A673 (cell line): Measurements from ENCODE around the gene AFAP1. TPM values are rescaled to one million over a fixed set of nuclear protein-coding genes. Genes with fewer than 3 reads are reported as not detected.

Experiments used
- BruUV-seq: library from RNA; stranded (reverse); fragments of 400-500 nt; replicated peaks from 2 replicates; lab custom pipeline; 2021; lab: Mats Ljungman, UMichigan
- CTCF ChIA-PET: fragments of 300-600 bp; sonication (Branson Sonifier 250); formaldehyde crosslinking; loops from one replicate; lab custom pipeline; 2022; ENCODE audit warnings: antibody characterized with exemption; lab: Charles Lee
- POLR2A ChIA-PET: fragments of 300-600 bp; sonication (Branson Sonifier 250); formaldehyde crosslinking; loops from one replicate; lab custom pipeline; 2022; ENCODE audit warnings: antibody characterized with exemption; ENCODE audit not compliant: low non-redundant PET; lab: Charles Lee
- DNase-seq: peaks from one replicate; pipeline ENCODE4 v3.0.0-alpha.2; 2015; ENCODE audit warnings: low spot score
- H3K27ac ChIP-seq: fragments of 200-600 bp; sonication (generic); 2 replicates; pipeline ENCODE4 v1.5.1; 2016; ENCODE audit warnings: mixed run types, low read depth, mild to moderate bottlenecking, mixed read lengths, antibody characterized with exemption, low read length; ENCODE audit not compliant: poor library complexity, severe bottlenecking
- H3K27me3 ChIP-seq: fragments of 200-600 bp; sonication (generic); replicated peaks from 2 replicates; pipeline ENCODE4 v1.6.1; 2017; ENCODE audit warnings: mixed run types, low read depth, mild to moderate bottlenecking, mixed read lengths, antibody characterized with exemption, low read length; ENCODE audit not compliant: insufficient read depth, poor library complexity
- H3K36me3 ChIP-seq: fragments of 200-600 bp; sonication (generic); 2 replicates; pipeline ENCODE4 v1.6.1; 2016; ENCODE audit warnings: mixed run types, mild to moderate bottlenecking, mixed read lengths, antibody characterized with exemption, low read length; ENCODE audit not compliant: insufficient read depth, poor library complexity, severe bottlenecking
- H3K4me1 ChIP-seq: fragments of 200-600 bp; sonication (generic); 2 replicates; pipeline ENCODE4 v1.6.1; 2017; ENCODE audit warnings: mixed run types, mild to moderate bottlenecking, mixed read lengths, antibody characterized with exemption, low read length; ENCODE audit not compliant: insufficient read depth, poor library complexity, severe bottlenecking
- H3K4me3 ChIP-seq: fragments of 200-600 bp; sonication (generic); 2 replicates; pipeline ENCODE4 v1.5.1; 2016; ENCODE audit warnings: low read depth, mixed run types, mild to moderate bottlenecking, mixed read lengths, low read length; ENCODE audit not compliant: poor library complexity, severe bottlenecking
- H3K9me3 ChIP-seq: fragments of 200-600 bp; sonication (generic); 2 replicates; pipeline ENCODE4 v1.6.1; 2016; ENCODE audit warnings: mixed run types, low read depth, mild to moderate bottlenecking, mixed read lengths, antibody characterized with exemption, low read length; ENCODE audit not compliant: poor library complexity, severe bottlenecking
- EZH2 ChIP-seq: fragments of 200-600 bp; sonication (generic); IDR thresholded peaks from 2 replicates; pipeline ENCODE4 v1.6.1; 2017; ENCODE audit warnings: borderline replicate concordance, low read depth, mild to moderate bottlenecking, mixed read lengths, antibody characterized with exemption, low read length; ENCODE audit not compliant: poor library complexity, severe bottlenecking
- intact Hi-C: fragments of 100-400 bp; cut with micrococcal nuclease; formaldehyde crosslinking; loops from one replicate; pipeline ENCODE4 v1.10.0; 2022; ENCODE audit not compliant: unreplicated experiment
- total RNA-seq: library from RNA; stranded (reverse); gene quantifications from 2 replicates; pipeline ENCODE4 v1.2.3, GENCODE V29; 2021
- TF ChIP-seq, protein P1 (sequence below): fragments of 300-800, 200-600 bp; sonication (generic); conservative IDR thresholded peaks from 2 replicates; pipeline ENCODE4 v1.5.1; 2017; ENCODE audit warnings: low read depth, mild to moderate bottlenecking, antibody characterized with exemption, low read length, moderate library complexity, mixed read lengths

The AFAP1 gene
- total RNA-seq, 1 experiment from 2014 or later, result 42.6 TPM

DNA sequence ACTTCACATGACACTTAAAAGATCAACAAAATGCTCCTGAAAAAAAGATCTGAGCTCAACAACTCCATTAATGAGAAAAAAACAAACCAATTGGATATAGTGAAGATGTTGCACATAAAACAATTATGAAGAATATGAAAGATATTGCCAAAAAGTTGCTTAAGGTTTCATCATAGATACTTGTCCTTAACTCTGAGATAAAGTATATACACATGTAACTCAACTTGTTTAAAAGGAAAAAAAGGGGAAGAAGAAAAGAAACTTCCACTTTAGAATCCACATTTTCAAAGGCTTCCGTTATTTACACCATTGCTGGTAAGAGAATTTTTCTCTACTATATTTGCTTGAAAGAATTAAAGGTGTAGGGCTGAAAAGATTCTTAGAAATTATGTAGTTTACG, 2.7 kb downstream of the AFAP1 start:
- CTCF ChIA-PET, result interaction anchor here (0.5 to 1.2 kb wide), 2 partner anchors 93 to 135 kb away, joined by 3 to 6 read pairs; no protein-coding TSS in a partner anchor
- peak overlapping the region; percentile 45 for H3K27ac ChIP-seq
- BruUV-seq, result no TSS peak
- no peaks in the 10 kb centered on the region for H3K9me3 ChIP-seq
- H3K36me3 ChIP-seq, result no peaks in the 10 kb centered on the region
- no peak overlapping the region for H3K4me3 ChIP-seq
- intact Hi-C loops, result no loop called here
- TF ChIP-seq EZH2, result no peak
- TF ChIP-seq, protein P1, sequence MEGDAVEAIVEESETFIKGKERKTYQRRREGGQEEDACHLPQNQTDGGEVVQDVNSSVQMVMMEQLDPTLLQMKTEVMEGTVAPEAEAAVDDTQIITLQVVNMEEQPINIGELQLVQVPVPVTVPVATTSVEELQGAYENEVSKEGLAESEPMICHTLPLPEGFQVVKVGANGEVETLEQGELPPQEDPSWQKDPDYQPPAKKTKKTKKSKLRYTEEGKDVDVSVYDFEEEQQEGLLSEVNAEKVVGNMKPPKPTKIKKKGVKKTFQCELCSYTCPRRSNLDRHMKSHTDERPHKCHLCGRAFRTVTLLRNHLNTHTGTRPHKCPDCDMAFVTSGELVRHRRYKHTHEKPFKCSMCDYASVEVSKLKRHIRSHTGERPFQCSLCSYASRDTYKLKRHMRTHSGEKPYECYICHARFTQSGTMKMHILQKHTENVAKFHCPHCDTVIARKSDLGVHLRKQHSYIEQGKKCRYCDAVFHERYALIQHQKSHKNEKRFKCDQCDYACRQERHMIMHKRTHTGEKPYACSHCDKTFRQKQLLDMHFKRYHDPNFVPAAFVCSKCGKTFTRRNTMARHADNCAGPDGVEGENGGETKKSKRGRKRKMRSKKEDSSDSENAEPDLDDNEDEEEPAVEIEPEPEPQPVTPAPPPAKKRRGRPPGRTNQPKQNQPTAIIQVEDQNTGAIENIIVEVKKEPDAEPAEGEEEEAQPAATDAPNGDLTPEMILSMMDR, result no peak
- DNase-seq, result no peak
- POLR2A ChIA-PET, result no interaction called here
- no peaks in the 10 kb centered on the region for H3K27me3 ChIP-seq
- peaks cover 15% of the 10 kb centered on the region for H3K4me1 ChIP-seq

DNA sequence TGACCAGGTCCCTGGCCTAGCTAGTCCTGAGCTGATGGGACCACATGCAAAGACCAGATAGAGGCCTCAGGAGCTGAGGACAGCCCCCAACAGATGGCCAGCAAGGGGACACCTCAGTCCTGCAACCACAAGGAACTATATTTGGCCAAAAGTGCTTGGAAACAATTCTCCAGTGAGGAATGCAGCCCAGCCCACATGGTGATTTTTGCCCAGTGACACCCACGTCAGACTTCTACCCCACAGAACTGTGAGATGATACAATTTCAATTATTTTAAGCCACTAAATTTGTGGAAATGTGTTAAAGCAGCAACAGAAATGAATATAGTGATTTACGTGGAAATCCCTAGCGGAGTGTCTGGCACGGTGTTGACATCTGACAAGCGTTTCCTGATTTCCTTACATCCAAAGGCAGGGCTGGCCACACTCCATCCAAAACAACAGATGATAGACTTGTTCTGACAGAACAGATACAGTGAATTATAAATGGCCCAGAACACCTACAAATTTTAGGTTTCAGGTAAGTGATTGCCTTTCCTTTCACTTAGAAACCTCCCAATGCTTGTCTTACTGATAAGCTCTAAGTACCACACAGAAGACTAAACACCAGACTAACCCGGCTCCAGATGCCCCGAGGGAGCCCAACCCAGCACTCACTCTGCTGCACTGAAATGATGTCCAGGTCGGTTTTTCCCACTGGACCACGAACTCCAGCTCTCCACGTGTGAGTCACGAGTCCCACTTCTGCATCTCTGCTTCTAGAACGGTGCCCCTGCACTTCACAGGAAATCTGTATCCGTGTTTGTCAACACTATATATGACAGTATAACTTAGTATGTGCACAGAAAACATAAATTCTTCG, 5.8 kb downstream of the AFAP1 start:
- POLR2A ChIA-PET, result no interaction called here
- CTCF ChIA-PET, result no interaction called here
- no peak for TF ChIP-seq EZH2
- TF ChIP-seq, protein P1, result no peak

DNA sequence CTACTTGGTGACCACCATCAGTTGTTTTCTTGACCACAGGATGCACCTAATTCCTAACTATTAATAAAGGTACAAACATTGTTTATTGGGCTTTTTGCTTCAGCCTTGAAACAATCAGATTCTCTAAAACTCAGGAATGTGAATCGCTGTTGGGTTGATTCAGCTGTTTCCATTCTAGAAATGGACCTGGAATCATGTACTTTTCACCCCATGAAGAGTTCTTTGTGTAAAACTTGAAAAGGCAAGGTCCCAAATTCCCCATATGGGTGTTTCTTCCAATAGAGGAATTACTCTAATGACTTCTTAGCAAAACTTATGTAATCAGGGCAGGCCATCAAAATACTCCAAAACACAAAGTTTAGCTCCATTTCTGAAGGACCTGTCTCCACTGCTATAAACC, 7.4 kb downstream of the AFAP1 start:
- CTCF ChIA-PET, result interaction anchor here (0.6 kb wide), 1 partner anchor 27 kb away, joined by 4 read pairs; no protein-coding TSS in a partner anchor
- Histone ChIP-seq H3K4me3 (no peak overlapping the region), H3K27me3 (no peaks in the 10 kb centered on the region), H3K4me1 (peaks cover 23% of the 10 kb centered on the region), H3K36me3 (no peaks in the 10 kb centered on the region), H3K9me3 (no peaks in the 10 kb centered on the region), H3K27ac (no peak overlapping the region)
- no TSS peak for BruUV-seq
- no peak for DNase-seq
- intact Hi-C loops, result no loop called here
- no peak for TF ChIP-seq EZH2
- TF ChIP-seq, protein P1, result no peak
- POLR2A ChIA-PET, result interaction anchor here (0.6 kb wide), 1 partner anchor 13 kb away, joined by 8 read pairs; no protein-coding TSS in a partner anchor

More for the DNA sequence above, 5.8 kb downstream of the AFAP1 start:
- no peaks in the 10 kb centered on the region for H3K36me3 ChIP-seq
- H3K27me3 ChIP-seq, result no peaks in the 10 kb centered on the region
- no peak overlapping the region for H3K4me3 ChIP-seq
- intact Hi-C loops, result no loop called here
- BruUV-seq, result no TSS peak
- H3K9me3 ChIP-seq, result no peaks in the 10 kb centered on the region
- no peak overlapping the region for H3K27ac ChIP-seq
- DNase-seq, result no peak
- peaks cover 24% of the 10 kb centered on the region for H3K4me1 ChIP-seq
